Measurements from ENCODE around the gene UBQLN1.

DNA sequence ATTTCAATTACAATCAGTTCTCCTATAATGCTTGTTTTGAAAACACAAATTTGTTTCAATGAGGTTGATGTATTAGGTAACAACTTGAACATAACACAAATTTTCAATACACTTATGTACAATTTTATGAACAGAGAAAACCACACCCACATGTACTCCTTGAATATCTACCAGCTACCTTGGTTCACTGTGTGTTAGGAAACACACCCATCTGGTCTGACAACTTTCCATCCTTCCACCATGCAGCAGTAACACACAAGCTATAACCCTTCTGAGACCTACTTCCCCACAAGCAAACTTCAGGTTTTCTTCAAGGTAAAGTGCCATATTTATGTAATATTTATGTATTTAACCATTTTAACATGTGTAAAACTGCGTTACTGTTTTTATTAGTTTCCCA is 36.4 kb upstream of the UBQLN1 start:
- TF ChIP-seq ARNTL (CRISPR knock-in tag; IDR thresholded peaks at IDR 0.05; ENCODE audit: borderline replicate concordance, low read depth) (no peak), OSR1 (CRISPR knock-in tag; IDR thresholded peaks at IDR 0.05) (no peak), ZNF70 (CRISPR knock-in tag; IDR thresholded peaks at IDR 0.05) (no peak), PPARA (CRISPR knock-in tag; IDR thresholded peaks at IDR 0.05; ENCODE audit: borderline replicate concordance) (no peak), ESRRG (CRISPR knock-in tag; IDR thresholded peaks at IDR 0.05) (no peak), SNAI2 (CRISPR knock-in tag; IDR thresholded peaks at IDR 0.05) (no peak)
- TF ChIP-seq, protein P1, sequence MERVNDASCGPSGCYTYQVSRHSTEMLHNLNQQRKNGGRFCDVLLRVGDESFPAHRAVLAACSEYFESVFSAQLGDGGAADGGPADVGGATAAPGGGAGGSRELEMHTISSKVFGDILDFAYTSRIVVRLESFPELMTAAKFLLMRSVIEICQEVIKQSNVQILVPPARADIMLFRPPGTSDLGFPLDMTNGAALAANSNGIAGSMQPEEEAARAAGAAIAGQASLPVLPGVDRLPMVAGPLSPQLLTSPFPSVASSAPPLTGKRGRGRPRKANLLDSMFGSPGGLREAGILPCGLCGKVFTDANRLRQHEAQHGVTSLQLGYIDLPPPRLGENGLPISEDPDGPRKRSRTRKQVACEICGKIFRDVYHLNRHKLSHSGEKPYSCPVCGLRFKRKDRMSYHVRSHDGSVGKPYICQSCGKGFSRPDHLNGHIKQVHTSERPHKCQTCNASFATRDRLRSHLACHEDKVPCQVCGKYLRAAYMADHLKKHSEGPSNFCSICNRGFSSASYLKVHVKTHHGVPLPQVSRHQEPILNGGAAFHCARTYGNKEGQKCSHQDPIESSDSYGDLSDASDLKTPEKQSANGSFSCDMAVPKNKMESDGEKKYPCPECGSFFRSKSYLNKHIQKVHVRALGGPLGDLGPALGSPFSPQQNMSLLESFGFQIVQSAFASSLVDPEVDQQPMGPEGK (CRISPR knock-in tag; IDR thresholded peaks at IDR 0.05; ENCODE audit: borderline replicate concordance) = no peak
- TF ChIP-seq, protein P2, sequence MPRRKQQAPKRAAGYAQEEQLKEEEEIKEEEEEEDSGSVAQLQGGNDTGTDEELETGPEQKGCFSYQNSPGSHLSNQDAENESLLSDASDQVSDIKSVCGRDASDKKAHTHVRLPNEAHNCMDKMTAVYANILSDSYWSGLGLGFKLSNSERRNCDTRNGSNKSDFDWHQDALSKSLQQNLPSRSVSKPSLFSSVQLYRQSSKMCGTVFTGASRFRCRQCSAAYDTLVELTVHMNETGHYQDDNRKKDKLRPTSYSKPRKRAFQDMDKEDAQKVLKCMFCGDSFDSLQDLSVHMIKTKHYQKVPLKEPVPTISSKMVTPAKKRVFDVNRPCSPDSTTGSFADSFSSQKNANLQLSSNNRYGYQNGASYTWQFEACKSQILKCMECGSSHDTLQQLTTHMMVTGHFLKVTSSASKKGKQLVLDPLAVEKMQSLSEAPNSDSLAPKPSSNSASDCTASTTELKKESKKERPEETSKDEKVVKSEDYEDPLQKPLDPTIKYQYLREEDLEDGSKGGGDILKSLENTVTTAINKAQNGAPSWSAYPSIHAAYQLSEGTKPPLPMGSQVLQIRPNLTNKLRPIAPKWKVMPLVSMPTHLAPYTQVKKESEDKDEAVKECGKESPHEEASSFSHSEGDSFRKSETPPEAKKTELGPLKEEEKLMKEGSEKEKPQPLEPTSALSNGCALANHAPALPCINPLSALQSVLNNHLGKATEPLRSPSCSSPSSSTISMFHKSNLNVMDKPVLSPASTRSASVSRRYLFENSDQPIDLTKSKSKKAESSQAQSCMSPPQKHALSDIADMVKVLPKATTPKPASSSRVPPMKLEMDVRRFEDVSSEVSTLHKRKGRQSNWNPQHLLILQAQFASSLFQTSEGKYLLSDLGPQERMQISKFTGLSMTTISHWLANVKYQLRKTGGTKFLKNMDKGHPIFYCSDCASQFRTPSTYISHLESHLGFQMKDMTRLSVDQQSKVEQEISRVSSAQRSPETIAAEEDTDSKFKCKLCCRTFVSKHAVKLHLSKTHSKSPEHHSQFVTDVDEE (CRISPR knock-in tag; IDR thresholded peaks at IDR 0.05) = no peak
- TF ChIP-seq, protein P3, sequence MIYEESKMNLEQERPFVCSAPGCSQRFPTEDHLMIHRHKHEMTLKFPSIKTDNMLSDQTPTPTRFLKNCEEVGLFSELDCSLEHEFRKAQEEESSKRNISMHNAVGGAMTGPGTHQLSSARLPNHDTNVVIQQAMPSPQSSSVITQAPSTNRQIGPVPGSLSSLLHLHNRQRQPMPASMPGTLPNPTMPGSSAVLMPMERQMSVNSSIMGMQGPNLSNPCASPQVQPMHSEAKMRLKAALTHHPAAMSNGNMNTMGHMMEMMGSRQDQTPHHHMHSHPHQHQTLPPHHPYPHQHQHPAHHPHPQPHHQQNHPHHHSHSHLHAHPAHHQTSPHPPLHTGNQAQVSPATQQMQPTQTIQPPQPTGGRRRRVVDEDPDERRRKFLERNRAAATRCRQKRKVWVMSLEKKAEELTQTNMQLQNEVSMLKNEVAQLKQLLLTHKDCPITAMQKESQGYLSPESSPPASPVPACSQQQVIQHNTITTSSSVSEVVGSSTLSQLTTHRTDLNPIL (CRISPR knock-in tag; IDR thresholded peaks at IDR 0.05; ENCODE audit: low read depth) = no peak
